T47D (cell line): ENCODE results near the gene ALB.

Source experiments
- DNase-seq, 2 experiments: peaks; one replicate each; pipeline versions ENCODE4 v3.0.0 to v3.0.0-alpha.2; 2011 to 2012; ENCODE audit warnings: low read depth in 1 of 2, low spot score in 1 of 2
- JUND ChIP-seq: IDR thresholded peaks from 2 replicates; pipeline ENCODE4 v1.6.1; 2012; ENCODE audit warnings: low read depth
- in situ Hi-C: cut with HindIII; loops from 2 replicates; pipeline ENCODE4 v1.10.0; 2016; ENCODE audit warnings: low sequenced_read_pairs, low pct_unique_long_range_greater_than_20kb

Gene ALB

DNA sequence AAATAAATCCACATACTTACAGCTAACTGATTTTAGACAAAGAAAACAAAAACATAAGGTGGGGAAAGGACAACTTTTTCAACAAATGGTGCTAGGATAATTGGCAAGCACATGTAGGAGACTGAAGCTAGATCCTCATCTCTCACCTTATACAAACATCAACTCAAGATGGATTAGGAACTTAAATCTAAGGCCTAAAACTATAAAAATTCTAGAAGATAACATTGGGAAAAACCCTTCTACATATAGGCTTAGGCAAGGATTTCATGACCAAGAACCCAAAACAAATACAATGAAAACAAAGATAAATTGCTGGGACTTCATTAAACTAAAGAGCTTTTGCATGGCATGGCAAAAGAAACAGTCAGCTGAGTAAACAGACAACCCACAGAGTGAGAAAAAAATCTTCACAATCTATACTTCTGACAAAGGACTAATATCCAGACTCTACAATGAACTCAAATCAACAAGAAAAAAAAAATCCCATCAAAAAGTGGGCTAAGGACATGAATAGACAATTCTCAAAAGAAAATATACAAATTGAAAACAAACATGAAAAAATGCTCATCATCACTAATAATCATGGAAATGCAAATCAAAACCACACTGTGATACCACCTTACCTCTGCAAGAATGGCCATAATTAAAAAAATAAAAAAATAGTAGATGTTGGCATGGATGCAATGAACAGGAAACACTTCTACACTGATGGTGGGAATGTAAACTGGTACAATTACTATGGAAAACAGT lies 17.8 kb downstream of the ALB start:
- in situ Hi-C loops: no loop called here
- no peak for TF ChIP-seq JUND
- DNase-seq: no peak

DNA sequence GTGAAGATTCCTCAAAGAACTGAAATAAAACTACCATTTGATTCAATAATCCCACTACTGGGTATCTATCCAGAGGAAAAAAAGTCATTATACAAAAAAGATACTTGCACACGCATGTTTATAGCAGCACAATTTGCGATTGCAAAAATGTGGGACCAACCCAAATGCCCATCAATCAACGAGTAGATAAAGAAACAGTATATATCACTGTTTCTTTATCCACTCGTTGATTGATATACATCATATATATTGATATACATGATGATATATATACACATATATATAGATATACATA lies 18.3 kb downstream of the ALB start:
- DNase-seq: no peak
- in situ Hi-C loops: no loop called here
- no peak for TF ChIP-seq JUND

DNA sequence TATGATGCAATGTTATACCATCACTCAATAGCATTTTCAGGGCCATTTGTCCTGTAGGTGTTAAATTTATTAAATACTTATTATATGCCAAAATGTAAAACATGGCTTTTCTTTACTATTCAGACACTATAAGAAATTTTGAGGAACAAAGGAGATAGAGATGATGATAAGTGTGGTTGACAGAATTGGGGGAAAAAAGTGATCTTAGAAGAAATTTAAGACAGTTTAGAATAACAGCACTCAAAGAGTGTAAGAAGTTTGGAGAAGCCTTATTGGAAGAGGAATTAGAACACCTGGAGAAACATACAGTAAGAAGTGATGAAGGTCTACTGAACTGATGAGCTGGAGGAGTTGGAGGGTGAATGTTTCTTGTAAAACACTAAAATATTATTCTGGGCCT lies 19.1 kb downstream of the ALB start:
- DNase-seq: no peak
- no peak for TF ChIP-seq JUND
- in situ Hi-C loops: no loop called here

DNA sequence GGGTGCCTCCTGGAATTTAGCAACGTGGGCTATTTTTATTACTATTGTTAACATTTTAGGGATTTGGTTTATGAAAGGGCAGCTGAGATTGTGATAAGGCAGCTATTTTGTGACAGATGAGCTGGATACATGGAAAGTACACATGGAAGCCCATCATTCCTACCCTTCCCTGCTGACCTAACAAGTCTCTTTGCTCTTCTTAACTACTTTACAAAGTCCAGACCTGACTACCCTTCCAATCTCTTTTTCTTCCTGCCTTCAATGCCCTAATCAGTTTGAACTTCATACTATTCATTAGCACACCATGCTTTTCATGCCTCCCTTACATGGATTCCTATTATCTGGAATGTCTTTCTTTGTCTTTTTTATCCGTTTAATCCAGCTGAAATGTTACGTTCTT lies 22.6 kb downstream of the ALB start:
- TF ChIP-seq JUND: no peak
- no peak for DNase-seq
- in situ Hi-C loops: no loop called here

DNA sequence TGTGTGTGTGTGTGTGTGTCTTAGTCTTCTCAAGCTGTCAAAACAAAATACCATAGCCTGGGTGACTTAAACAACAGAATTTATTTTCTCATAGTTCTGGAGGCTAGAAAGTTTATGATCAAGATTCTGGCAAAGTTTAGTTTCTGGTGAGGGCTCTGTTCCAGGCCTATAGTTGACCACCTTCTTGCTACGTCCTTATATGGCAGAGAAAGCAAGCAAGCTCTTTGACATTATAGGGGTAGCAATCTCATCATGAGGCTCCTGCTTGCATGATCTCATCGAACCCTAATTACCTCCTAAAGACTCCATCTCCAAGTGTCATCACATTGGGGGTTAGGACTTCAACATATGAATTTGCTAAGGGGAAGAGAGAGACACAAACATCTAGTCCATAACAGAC lies 25.0 kb downstream of the ALB start:
- no peak for DNase-seq
- no peak for TF ChIP-seq JUND
- in situ Hi-C loops: no loop called here

DNA sequence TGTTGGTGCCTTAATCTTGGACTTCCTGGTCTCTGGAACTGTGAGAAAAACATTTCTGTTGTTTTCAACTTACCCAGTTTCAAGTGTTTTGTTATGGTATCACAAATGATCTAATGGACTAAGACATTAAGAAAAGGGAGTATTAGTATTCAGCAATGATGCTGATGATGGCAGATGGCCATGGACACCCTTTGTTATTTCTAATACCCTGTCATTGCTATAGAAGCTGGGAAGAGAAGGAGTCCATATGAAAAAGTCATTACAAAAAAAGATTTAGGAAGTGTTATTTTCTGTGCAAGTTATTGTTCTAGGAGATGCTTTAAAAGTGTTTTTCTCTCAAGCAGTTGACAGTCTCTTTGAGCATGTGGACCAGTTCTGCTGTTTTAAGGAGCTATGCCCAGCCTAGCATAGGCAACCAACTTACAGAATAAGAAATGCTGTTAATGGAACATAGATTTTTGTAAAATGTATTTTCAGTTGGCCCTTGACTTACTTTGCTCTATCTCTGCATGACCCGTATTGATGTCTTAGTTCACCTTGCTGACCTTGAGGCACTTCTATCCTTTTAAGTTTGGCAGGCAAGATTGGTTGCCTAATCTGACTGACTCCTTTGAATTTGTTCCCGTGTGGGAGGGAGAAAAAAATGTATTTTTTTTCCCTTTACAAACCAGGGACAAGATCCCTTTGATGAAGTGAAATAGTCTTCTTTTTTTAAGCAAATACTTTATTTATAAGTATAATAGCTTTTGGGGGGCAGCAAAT lies 25.9 kb downstream of the ALB start:
- in situ Hi-C loops: no loop called here
- no peak for TF ChIP-seq JUND
- no peak for DNase-seq

DNA sequence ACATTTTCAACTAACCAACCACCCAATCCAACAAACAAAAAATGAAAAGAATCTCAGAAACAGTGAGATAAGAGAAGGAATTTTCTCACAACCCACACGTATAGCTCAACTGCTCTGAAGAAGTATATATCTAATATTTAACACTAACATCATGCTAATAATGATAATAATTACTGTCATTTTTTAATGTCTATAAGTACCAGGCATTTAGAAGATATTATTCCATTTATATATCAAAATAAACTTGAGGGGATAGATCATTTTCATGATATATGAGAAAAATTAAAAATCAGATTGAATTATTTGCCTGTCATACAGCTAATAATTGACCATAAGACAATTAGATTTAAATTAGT lies 27.7 kb downstream of the ALB start:
- in situ Hi-C loops: no loop called here
- no peak for TF ChIP-seq JUND
- DNase-seq: no peak

DNA sequence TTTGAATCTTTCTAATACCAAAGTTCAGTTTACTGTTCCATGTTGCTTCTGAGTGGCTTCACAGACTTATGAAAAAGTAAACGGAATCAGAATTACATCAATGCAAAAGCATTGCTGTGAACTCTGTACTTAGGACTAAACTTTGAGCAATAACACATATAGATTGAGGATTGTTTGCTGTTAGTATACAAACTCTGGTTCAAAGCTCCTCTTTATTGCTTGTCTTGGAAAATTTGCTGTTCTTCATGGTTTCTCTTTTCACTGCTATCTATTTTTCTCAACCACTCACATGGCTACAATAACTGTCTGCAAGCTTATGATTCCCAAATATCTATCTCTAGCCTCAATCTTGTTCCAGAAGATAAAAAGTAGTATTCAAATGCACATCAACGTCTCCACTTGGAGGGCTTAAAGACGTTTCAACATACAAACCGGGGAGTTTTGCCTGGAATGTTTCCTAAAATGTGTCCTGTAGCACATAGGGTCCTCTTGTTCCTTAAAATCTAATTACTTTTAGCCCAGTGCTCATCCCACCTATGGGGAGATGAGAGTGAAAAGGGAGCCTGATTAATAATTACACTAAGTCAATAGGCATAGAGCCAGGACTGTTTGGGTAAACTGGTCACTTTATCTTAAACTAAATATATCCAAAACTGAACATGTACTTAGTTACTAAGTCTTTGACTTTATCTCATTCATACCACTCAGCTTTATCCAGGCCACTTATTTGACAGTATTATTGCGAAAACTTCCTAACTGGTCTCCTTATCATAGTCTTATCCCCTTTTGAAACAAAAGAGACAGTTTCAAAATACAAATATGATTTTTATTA lies 28.3 kb downstream of the ALB start:
- in situ Hi-C loops: no loop called here
- TF ChIP-seq JUND: no peak
- no peak for DNase-seq

DNA sequence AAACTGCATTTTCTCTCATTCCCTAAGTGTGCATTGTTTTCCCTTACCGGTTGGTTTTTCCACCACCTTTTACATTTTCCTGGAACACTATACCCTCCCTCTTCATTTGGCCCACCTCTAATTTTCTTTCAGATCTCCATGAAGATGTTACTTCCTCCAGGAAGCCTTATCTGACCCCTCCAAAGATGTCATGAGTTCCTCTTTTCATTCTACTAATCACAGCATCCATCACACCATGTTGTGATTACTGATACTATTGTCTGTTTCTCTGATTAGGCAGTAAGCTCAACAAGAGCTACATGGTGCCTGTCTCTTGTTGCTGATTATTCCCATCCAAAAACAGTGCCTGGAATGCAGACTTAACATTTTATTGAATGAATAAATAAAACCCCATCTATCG lies 29.1 kb downstream of the ALB start:
- in situ Hi-C loops: no loop called here
- no peak for TF ChIP-seq JUND

DNA sequence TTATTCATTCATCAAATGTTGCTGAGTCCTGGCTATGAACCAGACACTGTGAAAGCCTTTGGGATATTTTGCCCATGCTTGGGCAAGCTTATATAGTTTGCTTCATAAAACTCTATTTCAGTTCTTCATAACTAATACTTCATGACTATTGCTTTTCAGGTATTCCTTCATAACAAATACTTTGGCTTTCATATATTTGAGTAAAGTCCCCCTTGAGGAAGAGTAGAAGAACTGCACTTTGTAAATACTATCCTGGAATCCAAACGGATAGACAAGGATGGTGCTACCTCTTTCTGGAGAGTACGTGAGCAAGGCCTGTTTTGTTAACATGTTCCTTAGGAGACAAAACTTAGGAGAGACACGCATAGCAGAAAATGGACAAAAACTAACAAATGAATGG lies 30.2 kb downstream of the ALB start:
- in situ Hi-C loops: no loop called here

More for the DNA sequence above, 29.1 kb downstream of the ALB start:
- no peak for DNase-seq

DNA sequence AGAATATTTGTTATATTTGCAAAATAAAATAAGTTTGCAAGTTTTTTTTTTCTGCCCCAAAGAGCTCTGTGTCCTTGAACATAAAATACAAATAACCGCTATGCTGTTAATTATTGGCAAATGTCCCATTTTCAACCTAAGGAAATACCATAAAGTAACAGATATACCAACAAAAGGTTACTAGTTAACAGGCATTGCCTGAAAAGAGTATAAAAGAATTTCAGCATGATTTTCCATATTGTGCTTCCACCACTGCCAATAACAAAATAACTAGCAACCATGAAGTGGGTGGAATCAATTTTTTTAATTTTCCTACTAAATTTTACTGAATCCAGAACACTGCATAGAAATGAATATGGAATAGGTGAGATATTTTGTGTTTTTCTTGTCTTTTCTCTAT lies 31.9 kb downstream of the ALB start, which contains the start of gene AFP:
Gene AFP, plus strand, starts transcription at position 238 of the 400 bp plus-strand sequence. Its CDS starts 42 bp downstream, at position 280.
- no peak for TF ChIP-seq JUND
- in situ Hi-C loops: no loop called here
- DNase-seq: no peak

More for the DNA sequence above, 30.2 kb downstream of the ALB start:
- no peak for TF ChIP-seq JUND
- DNase-seq: peak in 1 of 2 experiments; percentile 36

DNA sequence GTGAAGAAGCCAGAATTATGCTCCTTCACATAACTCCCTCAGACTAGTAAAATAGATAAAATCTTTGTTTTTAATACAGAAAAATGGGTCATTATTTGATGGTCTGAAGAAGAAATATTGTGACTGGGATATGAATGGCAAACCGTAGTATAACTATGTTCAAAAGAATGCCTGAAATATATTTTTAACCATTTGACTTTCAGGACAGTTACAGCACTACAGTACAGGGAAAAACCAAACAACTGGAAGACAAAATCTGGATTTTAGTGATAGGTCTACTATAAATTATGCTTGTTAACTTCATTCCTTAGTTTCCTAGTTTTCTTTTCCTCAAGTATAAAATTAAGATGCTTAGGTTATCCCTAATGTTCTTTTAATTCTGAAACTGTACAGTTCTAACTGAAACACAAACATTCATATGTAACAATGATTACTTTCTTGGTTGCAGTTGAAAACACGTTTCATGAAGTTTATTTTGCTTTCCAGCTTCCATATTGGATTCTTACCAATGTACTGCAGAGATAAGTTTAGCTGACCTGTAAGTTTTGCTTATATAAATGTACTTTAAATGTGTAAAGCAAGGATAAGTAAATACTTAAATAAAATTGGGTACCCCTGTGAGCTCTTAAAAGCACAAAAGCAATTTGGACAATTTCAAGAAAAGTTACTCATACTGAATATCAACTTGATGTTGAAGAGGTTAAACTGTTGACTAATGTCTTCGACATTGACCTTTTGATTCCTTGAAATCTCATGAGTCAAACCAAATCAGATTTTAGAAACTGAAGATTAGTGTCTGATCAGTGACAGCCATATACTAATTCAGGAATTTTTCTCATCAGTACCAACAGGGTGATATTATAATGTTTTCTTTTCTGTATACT lies 32.8 kb downstream of the ALB start:
- in situ Hi-C loops: no loop called here
- no peak for TF ChIP-seq JUND

DNA sequence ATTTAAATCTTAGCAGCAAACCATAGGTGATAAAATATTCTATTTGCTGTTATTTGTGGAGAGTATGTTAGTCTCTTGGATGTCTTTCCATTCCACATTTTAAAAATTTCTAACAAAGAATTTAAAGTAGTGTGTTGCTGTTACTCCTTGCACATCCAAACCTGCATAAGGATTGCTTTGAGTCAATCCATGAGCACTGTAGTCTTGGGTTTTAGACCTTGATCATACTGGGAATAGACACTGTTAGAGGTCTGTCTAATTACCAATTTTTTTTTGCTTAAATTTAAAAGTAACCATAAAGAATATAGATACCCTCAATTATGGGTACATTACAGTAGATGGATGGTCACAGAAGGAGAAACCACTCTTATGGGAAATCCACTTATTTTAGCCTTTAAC lies 33.5 kb downstream of the ALB start:
- in situ Hi-C loops: no loop called here
- TF ChIP-seq JUND: no peak

More for the DNA sequence above, 32.8 kb downstream of the ALB start:
- DNase-seq: no peak

More for the DNA sequence above, 33.5 kb downstream of the ALB start:
- no peak for DNase-seq
